Activated CD8-positive, alpha-beta memory T cell treated with anti-CD3 and anti-CD28 coated beads, Interleukin-2, amount 10 ng/mL, durations not matched to agents 7 days and 5 days (primary cell): ENCODE measurements around the gene DDI2. TPM values are rescaled to one million over a fixed set of nuclear protein-coding genes. Genes with fewer than 3 reads are reported as not detected.

ENCODE experiments used
- ATAC-seq: fragments of 150-1000 bp; cut with Tn5 transposase; one replicate; pipeline ENCODE4 v1.10.0; 2021; ENCODE audit warnings: moderate library complexity
- CTCF ChIA-PET: fragments of 350-600 bp; sonication (Branson Sonifier 250); formaldehyde crosslinking; loops from one replicate; lab custom pipeline; 2021; ENCODE audit warnings: antibody characterized with exemption; lab: Charles Lee
- DNase-seq: peaks from one replicate; pipeline ENCODE4 v3.0.0-alpha.2; 2020
- H3K27ac Mint-ChIP-seq: one replicate; pipeline ENCODE4 v1.8.0; 2021; ENCODE audit warnings: mild to moderate bottlenecking, mixed read lengths
- H3K27me3 Mint-ChIP-seq: one replicate; pipeline ENCODE4 v1.8.0; 2021; ENCODE audit warnings: mixed read lengths
- H3K36me3 Mint-ChIP-seq: one replicate; pipeline ENCODE4 v1.8.0; 2021; ENCODE audit warnings: mild to moderate bottlenecking, mixed read lengths
- H3K4me1 Mint-ChIP-seq: one replicate; pipeline ENCODE4 v1.8.0; 2021; ENCODE audit warnings: mixed read lengths
- H3K4me3 Mint-ChIP-seq: one replicate; pipeline ENCODE4 v1.8.0; 2021; ENCODE audit warnings: mild to moderate bottlenecking, moderate library complexity, mixed read lengths
- H3K9me3 Mint-ChIP-seq: one replicate; pipeline ENCODE4 v1.8.0; 2022; ENCODE audit warnings: low read depth, mixed read lengths
- total RNA-seq, 2 experiments: library from RNA; stranded (reverse); gene quantifications; one replicate each; pipeline ENCODE4 v1.2.3, GENCODE V29; 2021

DDI2 gene
- 10 to 100 TPM; 24.0 to 31.4 TPM for total RNA-seq

DNA sequence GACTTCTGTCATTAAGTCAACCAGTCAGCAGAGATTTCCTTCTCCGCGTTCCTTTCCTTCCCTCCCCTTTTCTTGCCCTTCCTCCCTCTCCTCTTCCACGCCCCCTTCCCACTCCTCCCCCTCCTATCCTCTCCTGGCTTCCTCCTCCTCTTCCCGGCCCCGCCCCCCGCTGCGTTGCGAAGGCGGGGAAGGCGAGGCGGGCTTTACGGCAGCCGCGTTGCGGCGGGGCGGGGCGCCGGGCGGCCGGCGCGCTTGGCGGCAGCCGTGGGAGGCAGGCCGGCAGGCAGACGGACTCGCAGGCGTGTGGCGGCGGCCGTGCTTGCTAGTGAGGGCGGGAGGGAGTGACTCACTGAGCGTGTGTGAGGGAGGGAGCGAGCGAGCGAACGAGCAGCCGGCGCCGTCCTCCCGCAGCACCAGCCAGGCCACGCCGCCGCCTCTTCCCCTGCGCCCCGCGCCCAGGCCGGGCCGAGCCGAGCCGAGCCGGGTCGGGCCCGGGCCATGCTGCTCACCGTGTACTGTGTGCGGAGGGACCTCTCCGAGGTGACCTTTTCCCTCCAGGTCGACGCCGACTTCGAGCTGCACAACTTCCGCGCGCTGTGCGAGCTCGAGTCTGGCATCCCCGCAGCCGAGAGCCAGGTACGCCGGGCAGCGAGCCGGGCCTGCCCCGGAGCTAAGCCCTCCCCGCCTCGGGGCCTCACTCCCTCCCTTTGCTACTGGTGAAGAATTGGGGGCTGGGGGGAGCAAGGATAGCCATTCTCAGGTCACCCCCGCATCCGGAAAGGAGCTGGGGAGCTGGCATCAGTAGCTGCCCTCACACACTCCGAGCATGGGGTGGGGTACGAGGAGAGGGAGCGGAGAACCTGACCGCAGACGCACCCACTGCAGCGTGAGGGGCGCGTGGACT is at the start of gene DDI2:
TSS of gene DDI2 (plus strand) at position 286 of the 904 bp plus-strand sequence. CDS start at position 499, 213 bp downstream.
- DNase-seq (peak; percentile 97), ATAC-seq (peak; percentile 95)
- H3K4me3 Mint-ChIP-seq = peak within 1 kb of the TSS; percentile 80
- no peaks in the 10 kb centered on the region for H3K27me3 Mint-ChIP-seq
- peaks cover 39% of the 10 kb centered on the region for H3K4me1 Mint-ChIP-seq
- H3K9me3 Mint-ChIP-seq = no peaks in the 10 kb centered on the region
- CTCF ChIA-PET = interaction anchor here (0.7 to 4.2 kb wide), 4 partner anchors 13 to 90 kb away, joined by 3 to 20 read pairs (median 4); partner anchors contain the start of gene DNAJC16
- peak within 1 kb of the TSS; percentile 94 for H3K27ac Mint-ChIP-seq
- peaks cover 7% of the 10 kb centered on the region for H3K36me3 Mint-ChIP-seq

DNA sequence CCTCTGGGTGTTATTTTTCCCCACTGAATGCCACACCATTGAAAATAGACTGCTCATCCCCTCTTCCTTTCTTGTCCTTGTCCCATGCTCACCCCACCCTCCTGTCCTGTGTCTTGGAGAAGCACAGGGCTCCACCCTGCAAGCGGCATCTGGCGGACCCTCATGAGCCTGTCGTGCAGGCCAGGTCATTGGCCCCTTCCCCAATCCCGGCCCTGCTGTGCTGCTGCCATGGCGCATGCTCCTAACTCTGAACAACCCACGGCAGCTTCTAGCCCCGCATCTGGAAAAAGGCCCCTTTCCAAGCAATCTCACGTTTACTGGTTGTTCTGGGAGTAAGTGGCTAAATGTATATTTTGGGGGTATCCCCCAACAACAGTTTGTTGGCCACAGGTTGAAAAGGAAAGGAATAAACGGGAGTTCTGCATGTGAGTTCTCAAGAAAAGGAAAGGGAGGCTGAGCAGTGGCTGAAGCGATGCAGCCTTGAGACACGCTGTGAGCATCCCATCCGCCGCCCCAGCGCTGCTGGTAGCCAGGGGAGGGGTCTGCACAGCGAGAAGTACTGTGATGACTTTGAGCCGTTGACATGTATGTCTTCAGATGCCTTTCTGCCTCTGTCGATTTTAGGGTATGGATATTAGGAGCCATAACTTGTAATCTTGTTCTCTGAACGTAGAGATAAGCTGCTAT is 48.7 kb upstream of the DDI2 start:
- CTCF ChIA-PET = interaction anchor here (1.4 kb wide), 1 partner anchor 173 kb away, joined by 3 read pairs; no protein-coding TSS in a partner anchor
- Mint-ChIP-seq H3K4me3 (no peak overlapping the region), H3K27me3 (no peaks in the 10 kb centered on the region), H3K4me1 (no peaks in the 10 kb centered on the region), H3K36me3 (peaks cover 25% of the 10 kb centered on the region), H3K27ac (peak overlapping the region; percentile 6), H3K9me3 (no peaks in the 10 kb centered on the region)
- DNase-seq (no peak), ATAC-seq (no peak)

DNA sequence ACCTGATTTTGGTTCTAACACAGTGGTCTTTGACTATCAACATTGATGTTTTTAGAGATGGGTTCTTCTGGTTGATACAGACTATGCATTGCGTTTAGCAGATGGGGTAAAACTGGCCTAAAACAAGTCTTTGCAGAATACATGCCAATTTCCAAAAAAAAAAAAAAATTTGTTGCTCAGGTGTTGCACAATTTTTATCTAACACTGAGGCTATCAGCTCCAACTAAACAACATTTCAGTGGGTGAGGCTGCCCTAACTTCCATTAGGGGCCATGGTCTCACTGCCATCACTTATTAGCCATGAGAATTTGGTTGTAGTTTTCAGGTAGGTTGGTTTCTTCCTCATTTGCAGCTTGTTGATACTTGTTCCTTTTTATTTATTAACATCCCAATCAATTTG is 46.4 kb upstream of the DDI2 start:
- H3K4me1 Mint-ChIP-seq = no peaks in the 10 kb centered on the region
- no peak overlapping the region for H3K27ac Mint-ChIP-seq
- H3K9me3 Mint-ChIP-seq = no peaks in the 10 kb centered on the region
- no peaks in the 10 kb centered on the region for H3K27me3 Mint-ChIP-seq
- H3K36me3 Mint-ChIP-seq = peaks cover 17% of the 10 kb centered on the region
- DNase-seq = no peak
- CTCF ChIA-PET = interaction anchor here (0.6 kb wide), 1 partner anchor 771 kb away, joined by 3 read pairs; no protein-coding TSS in a partner anchor
- H3K4me3 Mint-ChIP-seq = no peak overlapping the region
- ATAC-seq = no peak

DNA sequence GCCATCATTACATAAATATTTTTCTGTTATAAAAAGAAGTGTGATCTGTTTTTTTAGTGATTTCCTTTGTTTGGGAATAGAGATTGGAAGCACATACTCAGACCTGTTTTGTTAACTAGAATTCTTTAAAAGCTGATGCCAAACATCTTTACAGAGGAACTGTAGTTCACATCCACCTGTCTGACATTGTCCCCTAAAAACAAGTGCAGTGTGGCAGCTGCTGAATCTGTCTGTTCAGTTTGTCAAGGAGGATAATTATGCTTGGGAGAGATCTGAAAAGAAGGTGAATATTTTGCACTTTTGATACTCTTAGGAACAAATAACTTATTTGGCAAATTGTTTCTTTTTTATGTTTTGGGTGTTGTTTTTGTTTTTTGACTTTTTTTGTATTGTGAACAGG is 46.0 kb upstream of the DDI2 start:
- no peaks in the 10 kb centered on the region for H3K27me3 Mint-ChIP-seq
- CTCF ChIA-PET = no interaction called here
- H3K27ac Mint-ChIP-seq = no peak overlapping the region
- ATAC-seq (no peak), DNase-seq (no peak)
- no peaks in the 10 kb centered on the region for H3K4me1 Mint-ChIP-seq
- H3K4me3 Mint-ChIP-seq = no peak overlapping the region
- peaks cover 13% of the 10 kb centered on the region for H3K36me3 Mint-ChIP-seq
- no peaks in the 10 kb centered on the region for H3K9me3 Mint-ChIP-seq

DNA sequence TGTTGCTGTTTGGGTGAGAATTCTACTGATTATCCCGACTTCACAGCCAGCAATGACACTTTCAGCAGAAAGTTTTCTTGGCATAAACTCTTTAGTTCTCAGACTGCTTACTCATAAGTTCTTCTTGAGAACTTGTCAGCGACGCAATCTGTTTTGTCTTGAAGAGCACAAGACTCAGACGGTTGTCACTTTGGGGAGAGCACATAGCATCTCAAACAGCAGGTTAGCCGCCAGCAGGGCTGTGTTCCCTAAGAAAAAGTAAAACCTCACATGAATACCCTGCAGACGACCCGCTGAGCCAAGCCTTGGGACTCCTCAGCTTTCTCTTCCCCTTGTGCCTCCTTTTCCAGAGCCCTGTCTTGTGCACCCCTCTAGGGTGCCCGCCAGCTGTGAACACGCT is 43.8 kb upstream of the DDI2 start:
- no peaks in the 10 kb centered on the region for H3K9me3 Mint-ChIP-seq
- CTCF ChIA-PET = no interaction called here
- no peak overlapping the region for H3K4me3 Mint-ChIP-seq
- H3K36me3 Mint-ChIP-seq = peaks cover 11% of the 10 kb centered on the region
- DNase-seq (no peak), ATAC-seq (no peak)
- no peak overlapping the region for H3K27ac Mint-ChIP-seq
- H3K27me3 Mint-ChIP-seq = no peaks in the 10 kb centered on the region
- peaks cover 14% of the 10 kb centered on the region for H3K4me1 Mint-ChIP-seq

DNA sequence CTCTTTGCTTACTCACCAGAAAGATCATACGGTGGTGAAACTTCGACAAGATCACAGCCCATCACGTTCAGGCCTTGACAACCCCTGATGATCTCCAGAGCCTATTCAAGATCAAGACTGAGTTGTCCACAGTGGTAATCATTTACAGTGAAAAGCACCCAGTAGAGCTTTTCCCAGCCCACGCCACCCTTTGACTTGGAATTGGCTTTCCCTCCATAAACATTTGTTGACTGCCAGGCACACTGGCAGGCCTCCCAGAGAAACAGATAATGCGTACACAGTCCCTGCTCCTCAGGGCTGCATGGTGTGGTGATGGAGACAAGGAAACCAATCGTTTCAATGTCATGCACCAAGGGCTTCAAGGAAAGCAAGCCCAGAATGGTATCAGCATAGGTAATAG is 42.5 kb upstream of the DDI2 start:
- H3K36me3 Mint-ChIP-seq = peaks cover 9% of the 10 kb centered on the region
- ATAC-seq = no peak
- H3K27me3 Mint-ChIP-seq = no peaks in the 10 kb centered on the region
- DNase-seq = no peak
- H3K4me3 Mint-ChIP-seq = no peak overlapping the region
- H3K27ac Mint-ChIP-seq = no peak overlapping the region
- no peaks in the 10 kb centered on the region for H3K9me3 Mint-ChIP-seq
- CTCF ChIA-PET = no interaction called here
- peaks cover 26% of the 10 kb centered on the region for H3K4me1 Mint-ChIP-seq

DNA sequence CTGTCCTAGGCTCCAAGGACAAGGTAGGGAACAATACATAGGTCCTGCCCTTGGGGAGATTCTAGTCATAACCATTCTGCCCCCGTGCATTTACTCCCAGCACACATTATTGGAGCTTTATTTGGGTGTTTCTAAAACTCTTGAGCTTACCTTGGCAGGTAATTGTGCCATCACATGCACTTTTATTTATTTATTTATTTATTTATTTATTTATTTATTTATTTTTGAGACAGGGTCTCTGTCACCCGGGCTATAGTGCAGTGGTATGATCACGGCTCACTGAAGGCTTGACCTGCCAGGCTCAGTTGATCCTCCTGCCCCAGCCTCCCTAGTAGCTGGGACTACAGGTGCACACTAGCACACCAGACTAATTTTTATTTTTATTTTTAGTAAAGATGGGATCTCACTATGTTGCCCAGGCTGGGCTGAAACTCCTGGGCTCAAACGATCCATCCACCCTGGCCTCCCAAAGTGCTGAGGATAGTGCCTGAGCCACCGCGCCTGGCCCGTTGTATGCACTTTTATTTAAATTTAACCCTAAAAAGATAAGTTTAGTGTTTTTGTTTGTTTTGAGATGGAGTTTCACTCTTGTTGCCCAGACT is 41.6 kb upstream of the DDI2 start:
- CTCF ChIA-PET = no interaction called here
- Mint-ChIP-seq H3K27ac (no peak overlapping the region), H3K36me3 (peaks cover 11% of the 10 kb centered on the region), H3K27me3 (no peaks in the 10 kb centered on the region), H3K4me1 (peaks cover 34% of the 10 kb centered on the region), H3K4me3 (no peak overlapping the region), H3K9me3 (no peaks in the 10 kb centered on the region)
- DNase-seq (no peak), ATAC-seq (no peak)

DNA sequence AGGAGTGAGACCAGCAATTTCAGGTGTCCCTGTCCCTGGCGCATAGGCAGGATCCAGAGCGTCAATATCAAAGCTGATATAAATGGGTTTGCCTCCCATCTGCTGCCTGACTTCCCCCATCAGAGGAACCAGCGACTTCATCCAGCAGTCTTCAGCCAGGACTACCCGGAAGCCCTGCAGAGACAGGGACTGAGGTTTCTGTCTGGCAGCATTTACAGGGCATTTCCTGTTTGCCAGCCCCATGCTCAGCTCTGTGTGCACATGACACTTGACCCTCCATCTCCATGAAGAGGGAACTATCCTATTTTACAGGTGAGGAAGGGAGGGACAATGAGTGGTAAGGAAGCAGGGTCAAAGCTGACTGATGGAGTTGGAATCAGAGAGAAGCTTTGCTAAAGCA is 39.6 kb upstream of the DDI2 start:
- no peak overlapping the region for H3K4me3 Mint-ChIP-seq
- H3K4me1 Mint-ChIP-seq = peaks cover 34% of the 10 kb centered on the region
- H3K9me3 Mint-ChIP-seq = no peaks in the 10 kb centered on the region
- H3K27me3 Mint-ChIP-seq = no peaks in the 10 kb centered on the region
- peak overlapping the region; percentile 61 for H3K27ac Mint-ChIP-seq
- peaks cover 9% of the 10 kb centered on the region for H3K36me3 Mint-ChIP-seq
- CTCF ChIA-PET = no interaction called here
- ATAC-seq = no peak
- DNase-seq = no peak

DNA sequence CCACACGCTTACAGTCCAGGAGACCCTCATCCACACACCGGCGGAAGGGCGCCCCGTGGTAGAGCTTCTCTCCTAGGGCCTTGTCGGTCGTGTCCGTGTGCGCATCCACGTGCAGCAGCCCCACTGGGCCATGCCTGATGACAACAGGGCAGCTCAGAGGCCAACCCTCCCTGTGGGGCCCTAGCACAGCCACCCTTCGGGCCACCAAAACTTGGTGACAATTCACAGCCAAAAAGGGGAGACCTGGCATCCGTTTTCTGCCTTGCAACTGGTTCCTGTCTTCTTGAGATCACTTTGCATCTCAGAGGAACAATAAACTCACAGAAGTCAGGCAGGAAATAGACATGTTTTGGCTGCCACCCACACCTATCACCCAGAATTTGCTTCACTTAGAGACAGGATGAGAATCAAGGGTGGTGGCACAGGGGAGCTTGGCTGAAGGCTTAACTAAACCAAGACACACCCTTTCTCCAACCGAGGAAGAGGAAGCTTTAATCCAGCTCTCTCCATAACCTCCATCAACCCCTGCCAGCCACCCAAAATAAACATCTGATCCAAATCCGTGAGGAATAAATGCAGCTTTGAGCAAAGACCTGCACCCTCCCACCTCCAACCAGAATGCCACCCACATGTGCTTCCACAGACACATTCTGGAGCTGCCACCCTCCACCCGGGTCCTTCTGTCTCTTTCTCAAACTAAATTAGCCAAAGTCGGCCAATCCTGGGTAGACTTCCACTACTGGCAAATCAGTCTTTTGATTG is 38.2 kb upstream of the DDI2 start:
- CTCF ChIA-PET = interaction anchor here (0.6 to 1.6 kb wide), 4 partner anchors 10 to 162 kb away, joined by 3 to 8 read pairs (median 4); partner anchors contain the start of gene CASP9
- H3K4me1 Mint-ChIP-seq = peaks cover 46% of the 10 kb centered on the region

DNA sequence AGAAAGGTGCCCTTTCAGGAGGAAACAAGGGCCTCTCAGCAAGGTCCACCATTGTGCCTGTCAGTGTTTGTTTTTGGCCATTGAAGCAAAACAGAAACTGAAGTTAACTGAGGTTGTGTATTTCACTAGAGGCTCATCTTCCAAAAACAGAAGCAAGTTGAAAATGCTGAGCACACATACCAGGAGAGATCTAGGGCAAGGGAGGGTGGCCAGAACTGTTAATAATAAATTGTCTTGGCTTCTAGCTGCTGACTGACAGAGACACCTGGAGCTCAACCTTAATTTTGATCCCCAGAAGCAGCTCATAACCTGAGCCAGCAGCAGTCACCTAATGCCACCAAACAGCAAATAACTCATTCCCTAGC is 37.6 kb upstream of the DDI2 start:
- Mint-ChIP-seq H3K27ac (peak overlapping the region; percentile 98), H3K4me3 (peak overlapping the region; percentile 34), H3K9me3 (no peaks in the 10 kb centered on the region), H3K27me3 (no peaks in the 10 kb centered on the region), H3K36me3 (peaks cover 6% of the 10 kb centered on the region), H3K4me1 (peaks cover 48% of the 10 kb centered on the region)
- DNase-seq = no peak
- CTCF ChIA-PET = interaction anchor here (0.9 to 1.6 kb wide), 3 partner anchors 10 to 162 kb away, joined by 3 to 8 read pairs (median 4); partner anchors contain the start of gene CASP9
- peak; percentile 38 for ATAC-seq

More for the DNA sequence above, 38.2 kb upstream of the DDI2 start:
- DNase-seq = peak; percentile 56
- peak overlapping the region; percentile 34 for H3K4me3 Mint-ChIP-seq
- peaks cover 7% of the 10 kb centered on the region for H3K36me3 Mint-ChIP-seq
- H3K27ac Mint-ChIP-seq = peak overlapping the region; percentile 98
- H3K9me3 Mint-ChIP-seq = no peaks in the 10 kb centered on the region
- ATAC-seq = peak; percentile 81
- no peaks in the 10 kb centered on the region for H3K27me3 Mint-ChIP-seq

DNA sequence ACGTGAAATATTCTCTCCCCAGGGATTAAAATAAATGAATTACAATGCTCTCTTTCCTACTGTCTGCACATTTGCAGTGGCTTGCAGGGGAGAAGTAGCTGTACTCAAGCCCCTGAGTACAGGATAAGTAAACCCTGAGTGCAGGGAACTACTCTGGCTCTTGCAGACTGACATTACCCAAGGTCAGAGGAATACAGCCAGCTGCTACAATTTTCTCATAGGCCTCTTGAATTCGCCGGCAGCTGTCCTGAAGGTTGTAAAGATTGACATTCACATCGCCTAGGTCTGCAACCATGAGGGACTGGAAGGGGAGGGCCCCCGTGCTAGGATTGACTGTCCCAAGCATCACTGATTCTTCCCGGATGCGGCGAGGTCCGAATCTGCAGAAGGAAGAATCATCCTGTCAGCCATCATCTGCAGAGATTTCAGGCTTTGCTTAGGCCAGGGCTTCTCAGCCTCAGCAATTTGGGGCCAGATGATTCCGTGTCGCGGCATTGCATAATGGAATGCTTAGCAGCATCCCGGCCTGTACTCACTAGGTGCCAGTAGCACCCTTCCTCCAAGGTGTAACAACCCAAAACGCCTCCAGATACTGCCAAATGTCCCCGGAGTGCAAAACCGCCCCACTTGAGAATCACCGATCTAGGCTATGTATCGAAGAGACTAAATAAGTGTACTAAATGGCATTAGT is 34.1 kb upstream of the DDI2 start:
- Mint-ChIP-seq H3K36me3 (peaks cover 7% of the 10 kb centered on the region), H3K4me3 (peak overlapping the region; percentile 74), H3K27me3 (no peaks in the 10 kb centered on the region), H3K9me3 (no peaks in the 10 kb centered on the region), H3K4me1 (peaks cover 43% of the 10 kb centered on the region), H3K27ac (peak overlapping the region; percentile 50)
- CTCF ChIA-PET = interaction anchor here (0.9 kb wide), 1 partner anchor 28 kb away, joined by 3 read pairs; no protein-coding TSS in a partner anchor
- no peak for ATAC-seq
- no peak for DNase-seq
